K562 (cell line): ENCODE data around the gene EIF2AK3. TPM values are rescaled to one million over a fixed set of nuclear protein-coding genes. Genes with fewer than 3 reads are reported as not detected.
A peak's percentile ranks its signal among the peaks of the same experiment; 100 is the strongest.

Source experiments
- ATAC-seq: fragments of 200-7000 bp; cut with Tn5 transposase; 3 replicates; pipeline ENCODE4 v1.9.1; 2020; ENCODE audit warnings: moderate library complexity
- BruUV-seq: library from RNA; stranded (reverse); fragments of 400-500 nt; replicated peaks from 2 replicates; lab custom pipeline; 2021; lab: Mats Ljungman, UMichigan
- CTCF ChIA-PET: fragments of 300-600 bp; formaldehyde crosslinking; extraction: SDS; loops from one replicate; lab custom pipeline; 2021; ENCODE audit warnings: low intra/inter-chr PET ratio; lab: Yijun Ruan, JAX
- POLR2A ChIA-PET: fragments of 300-600, 350-650 bp; sonication (Branson Sonifier 250); formaldehyde crosslinking; extraction: SDS; loops from one replicate; lab custom pipeline; 2021; ENCODE audit warnings: antibody characterized with exemption, inconsistent platforms; lab: Yijun Ruan, JAX
- DNase-seq, 4 experiments: peaks; one replicate each; pipeline versions ENCODE4 v3.0.0 to v3.0.0-alpha.2; 2011 to 2018; ENCODE audit warnings: low spot score in 3 of 4, mixed read lengths in 3 of 4; ENCODE audit errors: extremely low read depth in 1 of 4
- FAIRE-seq: peaks from 2 replicates; lab custom pipeline; 2011; peaks lifted over from hg19 to GRCh38; lab: Jason Lieb, UNC
- H2AFZ ChIP-seq: 2 replicates; pipeline ENCODE4 v1.6.0; 2011; ENCODE audit warnings: low read depth, low read length, control low read depth, inconsistent platforms
- H3K27ac ChIP-seq: fragments of 200-600 bp; 3 replicates; pipeline ENCODE4 v1.8.0; 2011; ENCODE audit warnings: low read depth, mild to moderate bottlenecking, control low read depth, inconsistent platforms, low read length, moderate library complexity, mixed read lengths; ENCODE audit errors: extremely low read depth
- H3K27me3 ChIP-seq, 2 experiments: fragments of 300-600 bp in 1 of 2; 2 replicates in 1 of 2; 3 replicates in 1 of 2; pipeline versions ENCODE4 v1.6.0 to v1.8.0; 2011; ENCODE audit warnings: inconsistent platforms in 2 of 2, low read length in 2 of 2, mild to moderate bottlenecking in 1 of 2, mixed read lengths in 1 of 2, moderate library complexity in 1 of 2; ENCODE audit not compliant: control insufficient read depth in 2 of 2, insufficient read depth in 2 of 2
- H3K36me3 ChIP-seq: fragments of 300-600 bp; 3 replicates; pipeline ENCODE4 v1.8.0; 2011; ENCODE audit warnings: mild to moderate bottlenecking, low read length, inconsistent platforms; ENCODE audit not compliant: control insufficient read depth, insufficient read depth
- H3K4me1 ChIP-seq, 2 experiments: fragments of 200-600 bp in 1 of 2; replicated peaks in 1 of 2; 2 replicates in 1 of 2; 3 replicates in 1 of 2; pipeline versions ENCODE4 v1.5.1 to v1.8.0; 2011; ENCODE audit warnings: inconsistent platforms in 2 of 2, low read length in 2 of 2, mild to moderate bottlenecking in 1 of 2, mixed read lengths in 1 of 2, moderate library complexity in 1 of 2; ENCODE audit not compliant: control insufficient read depth in 2 of 2, insufficient read depth in 2 of 2
- H3K4me2 ChIP-seq: 2 replicates; pipeline ENCODE4 v1.6.1; 2011; ENCODE audit warnings: low read length, control low read depth, inconsistent platforms, mixed read lengths; ENCODE audit not compliant: insufficient read depth
- H3K4me3 ChIP-seq: fragments of 200-600 bp; sonication (generic), shearing (Covaris generic); 2 replicates; pipeline ENCODE4 v1.5.1; 2016; ENCODE audit warnings: control low read depth, inconsistent platforms
- H3K79me2 ChIP-seq: fragments of 200-600 bp; 3 replicates; pipeline ENCODE4 v1.8.0; 2011; ENCODE audit warnings: low read length, inconsistent platforms; ENCODE audit not compliant: control insufficient read depth, insufficient read depth
- H3K9ac ChIP-seq, 2 experiments: 2 replicates each; pipeline versions ENCODE4 v1.6.0 to v1.6.1; 2011; ENCODE audit warnings: low read depth in 2 of 2, low read length in 2 of 2, control low read depth in 1 of 2, inconsistent platforms in 1 of 2, mild to moderate bottlenecking in 1 of 2, mixed read lengths in 1 of 2; ENCODE audit not compliant: insufficient read depth in 1 of 2
- H3K9me1 ChIP-seq: one replicate; pipeline ENCODE4 v1.6.0; 2011; ENCODE audit warnings: inconsistent platforms, mild to moderate bottlenecking, low read length, moderate library complexity; ENCODE audit not compliant: control insufficient read depth, insufficient read depth
- H3K9me3 ChIP-seq: replicated peaks from 2 replicates; pipeline ENCODE4 v1.5.1; 2011; ENCODE audit warnings: low read depth, low read length, inconsistent platforms; ENCODE audit not compliant: control insufficient read depth, insufficient read depth
- H4K20me1 ChIP-seq: replicated peaks from 2 replicates; pipeline ENCODE4 v1.6.1; 2011; ENCODE audit warnings: low read length, inconsistent platforms, mixed read lengths; ENCODE audit not compliant: control insufficient read depth, insufficient read depth
- ATF3 ChIP-seq, 2 experiments: fragments of 450-650 bp in 1 of 2; sonication (generic) in 1 of 2; formaldehyde crosslinking in 1 of 2; IDR thresholded peaks in 1 of 2; conservative IDR thresholded peaks in 1 of 2; 2 replicates each; pipeline versions ENCODE4 v1.6.1 to v1.8.1; 2016 to 2023; ENCODE audit warnings: mild to moderate bottlenecking in 2 of 2, moderate library complexity in 2 of 2, inconsistent platforms in 1 of 2, missing genetic modification reagents in 1 of 2
- EP400 ChIP-seq: fragments of 450-650 bp; IDR thresholded peaks from 2 replicates; pipeline ENCODE4 v1.6.1; 2017; ENCODE audit warnings: antibody characterized with exemption, mild to moderate bottlenecking, moderate library complexity
- MAFK ChIP-seq: IDR thresholded peaks from 2 replicates; pipeline ENCODE4 v1.6.1; 2011; ENCODE audit warnings: low read length, improper control_type of control experiment
- NUFIP1 ChIP-seq: fragments of 450-650 bp; IDR thresholded peaks from 2 replicates; pipeline ENCODE4 v1.6.1; 2018; ENCODE audit not compliant: partially characterized antibody
- SFPQ ChIP-seq: fragments of 200-400 bp; formaldehyde crosslinking; IDR thresholded peaks from 2 replicates; pipeline ENCODE4 v1.6.1; 2017; ENCODE audit warnings: mild to moderate bottlenecking, low read depth, low read length, moderate library complexity
- TAF9B ChIP-seq: fragments of 450-650 bp; IDR thresholded peaks from 2 replicates; pipeline ENCODE4 v1.6.1; 2018; ENCODE audit warnings: mild to moderate bottlenecking; ENCODE audit not compliant: partially characterized antibody
- ZNF75A ChIP-seq: fragments of 450-650 bp; formaldehyde crosslinking; IDR thresholded peaks from 2 replicates; pipeline ENCODE4 v1.4.0; 2020; ENCODE audit warnings: mild to moderate bottlenecking
- WGBS: fragments of 100-300 bp; shearing (Covaris generic); methylation state at CpG from one replicate; pipeline ENCODE4 v1.1.6; 2016; ENCODE audit warnings: low coverage, mixed read lengths; ENCODE audit not compliant: insufficient coverage; ENCODE audit errors: missing lambda C conversion rate; 5-methylcytosine and 5-hydroxymethylcytosine counted together
- in situ Hi-C: fragments of 300-500 bp; cut with MboI; formaldehyde crosslinking; loops from 4 replicates; pipeline ENCODE4 v1.15.0; 2018; ENCODE audit warnings: inconsistent platforms, mixed read lengths
- intact Hi-C: fragments of 100-400 bp; cut with micrococcal nuclease; formaldehyde crosslinking; loops from 2 replicates; pipeline ENCODE4 v1.14.2; 2022
- polyA plus RNA-seq, 8 experiments: library from polyadenylated mRNA; depleted of rRNA in 4 of 8; stranded (reverse) in 5 of 8; unstranded in 3 of 8; fragments of >200 nt; fragmentation: Nextera tagmentation in 2 of 8; fragmentation: Illumina TruSeq in 1 of 8; extraction: Ambion mirVana in 2 of 8; extraction: Trizol in 1 of 8; gene quantifications; 2 replicates each; pipeline versions ENCODE4 v1.2.1 to v1.2.3, GENCODE V29; 2011 to 2014; ENCODE audit warnings: inconsistent platforms in 1 of 8, missing spikeins in 1 of 8
- total RNA-seq, 7 experiments: library from RNA; depleted of rRNA in 6 of 7; stranded (reverse); fragments of >200 nt in 6 of 7; fragmentation: Illumina TruSeq in 2 of 7; extraction: Trizol in 2 of 7; gene quantifications; 2 replicates each; pipeline versions ENCODE4 v1.2.1 to v1.2.3, GENCODE V29; 2011 to 2021; ENCODE audit warnings: low replicate concordance in 1 of 7
- TF ChIP-seq, protein P1 (sequence below), 2 experiments: fragments of 450-650 bp; formaldehyde crosslinking in 1 of 2; IDR thresholded peaks; 2 replicates each; pipeline versions ENCODE4 v1.4.0 to v1.6.1; 2014 to 2020; ENCODE audit warnings: mild to moderate bottlenecking in 2 of 2, borderline replicate concordance in 1 of 2, low read depth in 1 of 2

The EIF2AK3 gene
- total and polyA plus RNA-seq, 9 of the 15 experiments (the other 6 are each of a cell fraction or from before 2014, with no cell fraction given) = 1.7 to 11.6 (median 7.4) TPM

DNA sequence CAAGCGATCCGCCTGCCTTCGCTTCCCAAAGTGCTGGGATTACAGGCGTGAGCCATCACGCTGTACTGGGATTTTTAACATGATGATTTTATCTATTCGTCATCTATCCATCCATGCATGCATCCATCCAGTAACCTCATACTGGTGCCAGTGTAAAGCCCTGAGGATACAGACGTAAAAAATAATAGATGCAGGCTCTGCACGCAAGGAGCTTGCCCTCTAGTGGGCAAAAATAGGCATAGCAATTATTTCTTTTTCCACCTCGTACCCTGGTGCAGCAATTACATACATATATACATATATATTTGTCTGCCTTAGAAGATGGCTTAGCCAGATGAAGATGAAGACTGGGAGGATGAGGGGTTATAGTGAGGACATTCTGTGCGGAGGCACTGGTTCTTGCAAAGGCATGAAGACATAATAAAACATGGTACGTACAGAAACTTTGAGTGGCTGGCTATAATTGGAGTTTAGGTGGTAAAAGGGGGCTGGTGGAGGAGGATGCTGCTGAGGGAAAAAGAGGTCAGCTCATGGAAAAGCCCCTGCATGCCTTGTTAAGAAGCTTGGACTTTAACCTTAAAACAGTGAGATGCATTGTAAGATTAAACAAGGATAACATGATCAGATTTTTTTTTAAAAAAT, 44.6 kb upstream of the EIF2AK3 start:
- Histone ChIP-seq H2AFZ (no peak overlapping the region), H3K36me3 (no peaks in the 10 kb centered on the region; the same call in 2 of the 3 replicates), H3K27me3 (no peaks in the 10 kb centered on the region), H4K20me1 (no peaks in the 10 kb centered on the region), H3K4me3 (no peak overlapping the region), H3K79me2 (no peaks in the 10 kb centered on the region), H3K9me1 (no peaks in the 10 kb centered on the region), H3K9ac (no peak overlapping the region), H3K9me3 (no peaks in the 10 kb centered on the region), H3K4me1 (peaks cover 5 to 26% of the 10 kb centered on the region in 2 experiments; a peak in 4 of 5 replicates), H3K27ac (no peak overlapping the region), H3K4me2 (no peak overlapping the region)
- ATAC-seq = peak; percentile 72
- peak; percentile 51 to 65 (median 62) for DNase-seq
- intact Hi-C loops (loop anchor here (2.0 kb wide), 1 partner anchor 21 kb away; no protein-coding TSS in a partner anchor), in situ Hi-C loops (no loop called here)
- 45% methylated on average over 11 of the region's 11 CpGs for WGBS
- CTCF ChIA-PET = interaction anchor here (0.6 to 5.3 kb wide), 3 partner anchors 19 to 81 kb away, joined by 4 to 54 read pairs (median 8); partner anchors contain the start of gene RPIA
- FAIRE-seq = peak; percentile 52
- POLR2A ChIA-PET = interaction anchor here (0.6 to 1.0 kb wide), 3 partner anchors 9 to 18 kb away, joined by 4 to 7 read pairs (median 4); no protein-coding TSS in a partner anchor
- no TSS peak for BruUV-seq
- TF ChIP-seq MAFK (no peak), NUFIP1 (no peak), TAF9B (no peak), SFPQ (no peak), ZNF75A (CRISPR knock-in tag) (no peak), EP400 (no peak), ATF3 (IDR thresholded peaks at IDR 0.05) (no peak), ATF3 (CRISPR knock-in tag; conservative IDR thresholded peaks at IDR 0.05) (no peak)
- TF ChIP-seq, protein P1, sequence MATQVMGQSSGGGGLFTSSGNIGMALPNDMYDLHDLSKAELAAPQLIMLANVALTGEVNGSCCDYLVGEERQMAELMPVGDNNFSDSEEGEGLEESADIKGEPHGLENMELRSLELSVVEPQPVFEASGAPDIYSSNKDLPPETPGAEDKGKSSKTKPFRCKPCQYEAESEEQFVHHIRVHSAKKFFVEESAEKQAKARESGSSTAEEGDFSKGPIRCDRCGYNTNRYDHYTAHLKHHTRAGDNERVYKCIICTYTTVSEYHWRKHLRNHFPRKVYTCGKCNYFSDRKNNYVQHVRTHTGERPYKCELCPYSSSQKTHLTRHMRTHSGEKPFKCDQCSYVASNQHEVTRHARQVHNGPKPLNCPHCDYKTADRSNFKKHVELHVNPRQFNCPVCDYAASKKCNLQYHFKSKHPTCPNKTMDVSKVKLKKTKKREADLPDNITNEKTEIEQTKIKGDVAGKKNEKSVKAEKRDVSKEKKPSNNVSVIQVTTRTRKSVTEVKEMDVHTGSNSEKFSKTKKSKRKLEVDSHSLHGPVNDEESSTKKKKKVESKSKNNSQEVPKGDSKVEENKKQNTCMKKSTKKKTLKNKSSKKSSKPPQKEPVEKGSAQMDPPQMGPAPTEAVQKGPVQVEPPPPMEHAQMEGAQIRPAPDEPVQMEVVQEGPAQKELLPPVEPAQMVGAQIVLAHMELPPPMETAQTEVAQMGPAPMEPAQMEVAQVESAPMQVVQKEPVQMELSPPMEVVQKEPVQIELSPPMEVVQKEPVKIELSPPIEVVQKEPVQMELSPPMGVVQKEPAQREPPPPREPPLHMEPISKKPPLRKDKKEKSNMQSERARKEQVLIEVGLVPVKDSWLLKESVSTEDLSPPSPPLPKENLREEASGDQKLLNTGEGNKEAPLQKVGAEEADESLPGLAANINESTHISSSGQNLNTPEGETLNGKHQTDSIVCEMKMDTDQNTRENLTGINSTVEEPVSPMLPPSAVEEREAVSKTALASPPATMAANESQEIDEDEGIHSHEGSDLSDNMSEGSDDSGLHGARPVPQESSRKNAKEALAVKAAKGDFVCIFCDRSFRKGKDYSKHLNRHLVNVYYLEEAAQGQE (IDR thresholded peaks at IDR 0.05; ENCODE audit: borderline replicate concordance) = peak; percentile 48; the same call in 1 of the 2 replicates
- TF ChIP-seq, protein P1 (CRISPR knock-in tag; IDR thresholded peaks at IDR 0.05; ENCODE audit: low read depth) = no peak
